GM23338 (cell line): Measurements from ENCODE around the gene ROS1. TPM values are rescaled to one million over a fixed set of nuclear protein-coding genes. Genes with fewer than 3 reads are reported as not detected.

ENCODE experiments used
- ATAC-seq: fragments of 200-7000 bp; cut with Tn5 transposase; 3 replicates; pipeline ENCODE4 v1.9.1; 2020
- DNase-seq: peaks from one replicate; pipeline ENCODE4 v3.0.0-alpha.2; 2015; ENCODE audit warnings: low spot score
- H2AFZ ChIP-seq: fragments of 200-600 bp; sonication (generic); 2 replicates; pipeline ENCODE4 v1.8.0; 2016; ENCODE audit warnings: antibody characterized with exemption, mild to moderate bottlenecking, moderate library complexity
- H3F3A ChIP-seq: fragments of 200-600 bp; sonication (generic); replicated peaks from 2 replicates; pipeline ENCODE4 v1.8.0; 2017; ENCODE audit warnings: antibody characterized with exemption, mixed run types, low read depth
- H3K27ac ChIP-seq: fragments of 200-600 bp; sonication (generic); 2 replicates; pipeline ENCODE4 v1.6.1; 2016; ENCODE audit warnings: low read depth
- H3K27me3 ChIP-seq: fragments of 200-600 bp; sonication (generic); 2 replicates; pipeline ENCODE4 v1.8.0; 2016; ENCODE audit warnings: mild to moderate bottlenecking, mixed run types, moderate library complexity; ENCODE audit not compliant: insufficient read depth
- H3K36me3 ChIP-seq: fragments of 200-600 bp; sonication (generic); 2 replicates; pipeline ENCODE4 v1.8.0; 2016; ENCODE audit warnings: mild to moderate bottlenecking; ENCODE audit not compliant: insufficient read depth
- H3K4me1 ChIP-seq: fragments of 200-600 bp; sonication (generic); 2 replicates; pipeline ENCODE4 v1.8.0; 2016; ENCODE audit warnings: mild to moderate bottlenecking, moderate library complexity; ENCODE audit not compliant: insufficient read depth
- H3K4me2 ChIP-seq: fragments of 200-600 bp; sonication (generic); 2 replicates; pipeline ENCODE4 v1.7.1; 2017; ENCODE audit warnings: mixed run types
- H3K4me3 ChIP-seq: fragments of 200-600 bp; sonication (generic); 2 replicates; pipeline ENCODE4 v1.6.1; 2016; ENCODE audit warnings: mixed run types
- H3K79me2 ChIP-seq: fragments of 200-600 bp; sonication (generic); replicated peaks from 2 replicates; pipeline ENCODE4 v1.8.0; 2017; ENCODE audit warnings: mild to moderate bottlenecking; ENCODE audit not compliant: insufficient read depth
- H3K9me2 ChIP-seq: fragments of 200-600 bp; sonication (generic); 2 replicates; pipeline ENCODE4 v1.8.0; 2017; ENCODE audit not compliant: insufficient read depth
- H4K20me1 ChIP-seq: fragments of 200-600 bp; sonication (generic); replicated peaks from 2 replicates; pipeline ENCODE4 v1.8.0; 2017; ENCODE audit warnings: mild to moderate bottlenecking; ENCODE audit not compliant: insufficient read depth
- H3K27ac Mint-ChIP-seq: 2 replicates; pipeline ENCODE4 v1.8.0; 2020; ENCODE audit warnings: inconsistent platforms, mild to moderate bottlenecking, moderate library complexity, mixed read lengths
- H3K27me3 Mint-ChIP-seq: 3 replicates; pipeline ENCODE4 v1.8.0; 2022; ENCODE audit warnings: low read depth, mild to moderate bottlenecking, moderate library complexity, mixed read lengths, inconsistent platforms; ENCODE audit not compliant: insufficient read depth, poor library complexity
- H3K36me3 Mint-ChIP-seq: 3 replicates; pipeline ENCODE4 v1.8.0; 2021; ENCODE audit warnings: low read depth, mild to moderate bottlenecking, inconsistent platforms, moderate library complexity, mixed read lengths
- H3K4me1 Mint-ChIP-seq: 3 replicates; pipeline ENCODE4 v1.8.0; 2020; ENCODE audit warnings: mild to moderate bottlenecking, inconsistent platforms, mixed read lengths
- H3K4me3 Mint-ChIP-seq: 3 replicates; pipeline ENCODE4 v1.8.0; 2021; ENCODE audit warnings: moderate library complexity, mild to moderate bottlenecking, inconsistent platforms, mixed read lengths
- H3K9me3 Mint-ChIP-seq: 3 replicates; pipeline ENCODE4 v1.8.0; 2020; ENCODE audit warnings: moderate library complexity, mild to moderate bottlenecking, inconsistent platforms, mixed read lengths
- EZH2 ChIP-seq: fragments of 200-600 bp; sonication (generic); IDR thresholded peaks from one replicate; pipeline ENCODE4 v1.8.0; 2017; ENCODE audit warnings: antibody characterized with exemption, mild to moderate bottlenecking, low read depth; ENCODE audit not compliant: unreplicated experiment
- EZH2phosphoT487 ChIP-seq: fragments of 200-600 bp; sonication (generic); IDR thresholded peaks from one replicate; pipeline ENCODE4 v1.8.1; 2018; ENCODE audit warnings: antibody characterized with exemption; ENCODE audit not compliant: unreplicated experiment
- JUNB ChIP-seq: IDR thresholded peaks from one replicate; pipeline ENCODE4 v1.6.1; 2016; ENCODE audit warnings: antibody characterized with exemption; ENCODE audit not compliant: unreplicated experiment
- NANOG ChIP-seq: IDR thresholded peaks from 2 replicates; pipeline ENCODE4 v1.6.1; 2016; ENCODE audit warnings: antibody characterized with exemption, borderline replicate concordance
- POLR2AphosphoS5 ChIP-seq: IDR thresholded peaks from 2 replicates; pipeline ENCODE4 v1.6.1; 2016; ENCODE audit warnings: antibody characterized with exemption, low read depth
- ZNF331 ChIP-seq: fragments of 250-450 bp; sonication (Bioruptor Pico); IDR thresholded peaks from 2 replicates; pipeline ENCODE4 v1.5.0; 2020; ENCODE audit warnings: low read depth, mild to moderate bottlenecking, moderate library complexity
- polyA plus RNA-seq: library from polyadenylated mRNA; unstranded; fragments of >200 nt; fragmentation: Nextera tagmentation; extraction: Ambion mirVana; gene quantifications from 2 replicates; pipeline ENCODE4 v1.2.1, GENCODE V29; 2016
- total RNA-seq: library from RNA; depleted of rRNA; stranded (reverse); fragments of >200 nt; shearing (Covaris generic); gene quantifications from 2 replicates; pipeline ENCODE4 v1.2.3, GENCODE V29; 2014
- TF ChIP-seq, protein P1 (sequence below): fragments of 250-450 bp; sonication (Bioruptor Pico); IDR thresholded peaks from 2 replicates; pipeline ENCODE4 v1.5.0; 2020; ENCODE audit warnings: mild to moderate bottlenecking, moderate library complexity
- TF ChIP-seq, protein P2 (sequence below): IDR thresholded peaks from 2 replicates; pipeline ENCODE4 v1.6.1; 2016; ENCODE audit warnings: antibody characterized with exemption

ROS1 gene
- total and polyA plus RNA-seq, 2 experiments from 2014 or later = not detected

DNA sequence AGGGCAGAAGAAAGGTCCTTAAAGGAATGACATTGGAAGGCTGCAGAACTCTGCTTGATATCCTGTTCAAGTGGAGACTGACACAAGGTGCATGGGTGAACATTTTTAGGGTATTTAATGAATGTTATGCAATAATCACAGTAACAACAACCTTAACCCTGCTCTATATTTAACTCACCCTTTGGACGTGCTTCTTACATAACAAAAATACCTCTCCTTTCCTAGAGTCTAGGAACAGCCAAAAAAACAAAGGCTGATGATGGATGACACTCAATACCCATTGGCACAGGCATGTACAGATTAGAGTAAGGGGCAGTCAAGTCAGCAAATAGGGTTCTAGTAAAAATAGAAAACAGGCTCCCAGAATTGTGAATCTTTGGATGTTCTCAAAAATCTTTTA lies 30.6 kb downstream of the ROS1 start (continued):
- TF ChIP-seq, protein P1, sequence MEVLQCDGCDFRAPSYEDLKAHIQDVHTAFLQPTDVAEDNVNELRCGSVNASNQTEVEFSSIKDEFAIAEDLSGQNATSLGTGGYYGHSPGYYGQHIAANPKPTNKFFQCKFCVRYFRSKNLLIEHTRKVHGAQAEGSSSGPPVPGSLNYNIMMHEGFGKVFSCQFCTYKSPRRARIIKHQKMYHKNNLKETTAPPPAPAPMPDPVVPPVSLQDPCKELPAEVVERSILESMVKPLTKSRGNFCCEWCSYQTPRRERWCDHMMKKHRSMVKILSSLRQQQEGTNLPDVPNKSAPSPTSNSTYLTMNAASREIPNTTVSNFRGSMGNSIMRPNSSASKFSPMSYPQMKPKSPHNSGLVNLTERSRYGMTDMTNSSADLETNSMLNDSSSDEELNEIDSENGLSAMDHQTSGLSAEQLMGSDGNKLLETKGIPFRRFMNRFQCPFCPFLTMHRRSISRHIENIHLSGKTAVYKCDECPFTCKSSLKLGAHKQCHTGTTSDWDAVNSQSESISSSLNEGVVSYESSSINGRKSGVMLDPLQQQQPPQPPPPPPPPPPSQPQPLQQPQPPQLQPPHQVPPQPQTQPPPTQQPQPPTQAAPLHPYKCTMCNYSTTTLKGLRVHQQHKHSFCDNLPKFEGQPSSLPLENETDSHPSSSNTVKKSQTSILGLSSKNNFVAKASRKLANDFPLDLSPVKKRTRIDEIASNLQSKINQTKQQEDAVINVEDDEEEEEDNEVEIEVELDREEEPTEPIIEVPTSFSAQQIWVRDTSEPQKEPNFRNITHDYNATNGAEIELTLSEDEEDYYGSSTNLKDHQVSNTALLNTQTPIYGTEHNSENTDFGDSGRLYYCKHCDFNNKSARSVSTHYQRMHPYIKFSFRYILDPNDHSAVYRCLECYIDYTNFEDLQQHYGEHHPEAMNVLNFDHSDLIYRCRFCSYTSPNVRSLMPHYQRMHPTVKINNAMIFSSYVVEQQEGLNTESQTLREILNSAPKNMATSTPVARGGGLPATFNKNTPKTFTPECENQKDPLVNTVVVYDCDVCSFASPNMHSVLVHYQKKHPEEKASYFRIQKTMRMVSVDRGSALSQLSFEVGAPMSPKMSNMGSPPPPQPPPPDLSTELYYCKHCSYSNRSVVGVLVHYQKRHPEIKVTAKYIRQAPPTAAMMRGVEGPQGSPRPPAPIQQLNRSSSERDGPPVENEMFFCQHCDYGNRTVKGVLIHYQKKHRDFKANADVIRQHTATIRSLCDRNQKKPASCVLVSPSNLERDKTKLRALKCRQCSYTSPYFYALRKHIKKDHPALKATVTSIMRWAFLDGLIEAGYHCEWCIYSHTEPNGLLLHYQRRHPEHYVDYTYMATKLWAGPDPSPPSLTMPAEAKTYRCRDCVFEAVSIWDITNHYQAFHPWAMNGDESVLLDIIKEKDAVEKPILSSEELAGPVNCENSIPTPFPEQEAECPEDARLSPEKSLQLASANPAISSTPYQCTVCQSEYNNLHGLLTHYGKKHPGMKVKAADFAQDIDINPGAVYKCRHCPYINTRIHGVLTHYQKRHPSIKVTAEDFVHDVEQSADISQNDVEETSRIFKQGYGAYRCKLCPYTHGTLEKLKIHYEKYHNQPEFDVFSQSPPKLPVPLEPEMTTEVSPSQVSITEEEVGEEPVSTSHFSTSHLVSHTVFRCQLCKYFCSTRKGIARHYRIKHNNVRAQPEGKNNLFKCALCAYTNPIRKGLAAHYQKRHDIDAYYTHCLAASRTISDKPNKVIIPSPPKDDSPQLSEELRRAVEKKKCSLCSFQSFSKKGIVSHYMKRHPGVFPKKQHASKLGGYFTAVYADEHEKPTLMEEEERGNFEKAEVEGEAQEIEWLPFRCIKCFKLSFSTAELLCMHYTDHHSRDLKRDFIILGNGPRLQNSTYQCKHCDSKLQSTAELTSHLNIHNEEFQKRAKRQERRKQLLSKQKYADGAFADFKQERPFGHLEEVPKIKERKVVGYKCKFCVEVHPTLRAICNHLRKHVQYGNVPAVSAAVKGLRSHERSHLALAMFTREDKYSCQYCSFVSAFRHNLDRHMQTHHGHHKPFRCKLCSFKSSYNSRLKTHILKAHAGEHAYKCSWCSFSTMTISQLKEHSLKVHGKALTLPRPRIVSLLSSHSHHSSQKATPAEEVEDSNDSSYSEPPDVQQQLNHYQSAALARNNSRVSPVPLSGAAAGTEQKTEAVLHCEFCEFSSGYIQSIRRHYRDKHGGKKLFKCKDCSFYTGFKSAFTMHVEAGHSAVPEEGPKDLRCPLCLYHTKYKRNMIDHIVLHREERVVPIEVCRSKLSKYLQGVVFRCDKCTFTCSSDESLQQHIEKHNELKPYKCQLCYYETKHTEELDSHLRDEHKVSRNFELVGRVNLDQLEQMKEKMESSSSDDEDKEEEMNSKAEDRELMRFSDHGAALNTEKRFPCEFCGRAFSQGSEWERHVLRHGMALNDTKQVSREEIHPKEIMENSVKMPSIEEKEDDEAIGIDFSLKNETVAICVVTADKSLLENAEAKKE (CRISPR knock-in tag) = no peak

DNA sequence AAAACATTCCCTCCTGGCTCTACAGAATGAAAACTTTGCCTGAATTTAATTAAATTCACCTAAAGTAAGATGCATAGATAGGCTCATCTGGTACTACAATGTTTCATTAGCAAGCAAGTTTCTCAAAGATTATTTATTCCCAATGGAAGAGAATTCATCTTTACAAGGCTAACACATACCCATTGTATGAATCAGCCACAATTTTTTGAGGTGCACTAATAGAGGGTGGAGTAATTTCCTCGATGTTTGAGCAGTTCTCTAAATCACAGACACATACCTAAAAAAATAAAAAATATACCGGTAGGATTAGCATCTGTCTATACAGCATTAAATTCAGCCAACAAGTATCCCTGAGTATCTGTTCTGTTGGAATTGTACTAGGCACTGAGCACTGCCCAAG lies 32.7 kb downstream of the ROS1 start:
- H3K27me3 ChIP-seq = no peaks in the 10 kb centered on the region
- no peak overlapping the region for H3K27ac Mint-ChIP-seq
- H3K4me2 ChIP-seq = no peak overlapping the region
- no peaks in the 10 kb centered on the region for H3K4me1 ChIP-seq
- no peak for TF ChIP-seq NANOG
- TF ChIP-seq ZNF331 (CRISPR knock-in tag) = no peak
- TF ChIP-seq EZH2phosphoT487 = no peak
- no peak for TF ChIP-seq EZH2
- TF ChIP-seq, protein P2, sequence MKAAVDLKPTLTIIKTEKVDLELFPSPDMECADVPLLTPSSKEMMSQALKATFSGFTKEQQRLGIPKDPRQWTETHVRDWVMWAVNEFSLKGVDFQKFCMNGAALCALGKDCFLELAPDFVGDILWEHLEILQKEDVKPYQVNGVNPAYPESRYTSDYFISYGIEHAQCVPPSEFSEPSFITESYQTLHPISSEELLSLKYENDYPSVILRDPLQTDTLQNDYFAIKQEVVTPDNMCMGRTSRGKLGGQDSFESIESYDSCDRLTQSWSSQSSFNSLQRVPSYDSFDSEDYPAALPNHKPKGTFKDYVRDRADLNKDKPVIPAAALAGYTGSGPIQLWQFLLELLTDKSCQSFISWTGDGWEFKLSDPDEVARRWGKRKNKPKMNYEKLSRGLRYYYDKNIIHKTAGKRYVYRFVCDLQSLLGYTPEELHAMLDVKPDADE = no peak
- TF ChIP-seq, protein P1 (CRISPR knock-in tag) = no peak
- no peak for TF ChIP-seq POLR2AphosphoS5
- TF ChIP-seq JUNB = no peak
- H3K36me3 Mint-ChIP-seq = no peaks in the 10 kb centered on the region
- no peak overlapping the region for H3K4me3 ChIP-seq
- H3K79me2 ChIP-seq = no peaks in the 10 kb centered on the region
- peaks cover 2% of the 10 kb centered on the region for H3K27me3 Mint-ChIP-seq
- H3K9me2 ChIP-seq = no peaks in the 10 kb centered on the region
- H3K36me3 ChIP-seq = no peaks in the 10 kb centered on the region
- no peak overlapping the region for H3K27ac ChIP-seq
- H4K20me1 ChIP-seq = no peaks in the 10 kb centered on the region
- ATAC-seq = no peak
- H3K9me3 Mint-ChIP-seq = no peaks in the 10 kb centered on the region
- no peak overlapping the region for H3K4me3 Mint-ChIP-seq
- no peaks in the 10 kb centered on the region for H3K4me1 Mint-ChIP-seq
- no peaks in the 10 kb centered on the region for H3F3A ChIP-seq
- no peak for DNase-seq
- no peak overlapping the region for H2AFZ ChIP-seq
